ENCODE measurements around the gene TXNDC12.

TXNDC12 gene

DNA sequence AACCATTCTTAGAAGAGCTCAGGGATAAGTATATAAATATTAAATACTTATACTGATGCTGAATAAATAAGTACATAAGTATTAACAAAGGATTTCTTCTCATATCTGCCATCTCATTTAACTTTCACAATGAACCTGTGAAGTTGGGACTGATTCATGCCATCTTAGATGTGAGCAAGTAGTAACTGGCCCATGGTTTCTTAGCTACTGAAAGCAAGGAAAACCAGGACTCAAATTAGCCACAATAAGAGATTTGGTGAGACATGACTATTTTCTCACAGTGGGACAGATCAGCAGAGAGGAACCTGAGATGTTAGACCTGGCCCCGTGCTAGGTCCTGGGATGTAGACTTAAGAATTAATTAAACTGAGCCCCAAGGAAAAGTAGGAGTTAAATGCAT lies 56.3 kb downstream of the TXNDC12 start:
- Mint-ChIP-seq H3K4me3 (no peak overlapping the region), H3K4me1 (ENCODE audit: low read depth) (no peaks in the 10 kb centered on the region), H3K36me3 (ENCODE audit: low read depth) (no peaks in the 10 kb centered on the region), H3K9me3 (no peaks in the 10 kb centered on the region), H3K27me3 (peaks cover 11% of the 10 kb centered on the region), H3K27ac (no peak overlapping the region)
- DNase-seq, result no peak

- H3K4me1 Mint-ChIP-seq (ENCODE audit: low read depth), result no peaks in the 10 kb centered on the region
- peaks cover 14% of the 10 kb centered on the region for H3K27me3 Mint-ChIP-seq
- no peaks in the 10 kb centered on the region for H3K9me3 Mint-ChIP-seq
- H3K4me3 Mint-ChIP-seq, result no peak overlapping the region
- no peaks in the 10 kb centered on the region for H3K36me3 Mint-ChIP-seq (ENCODE audit: low read depth)
- H3K27ac Mint-ChIP-seq, result no peak overlapping the region
- no peak for DNase-seq
Measured at GRCh38 chr1:51997974-51998382, 57.0 kb downstream of the TXNDC12 start.

DNA sequence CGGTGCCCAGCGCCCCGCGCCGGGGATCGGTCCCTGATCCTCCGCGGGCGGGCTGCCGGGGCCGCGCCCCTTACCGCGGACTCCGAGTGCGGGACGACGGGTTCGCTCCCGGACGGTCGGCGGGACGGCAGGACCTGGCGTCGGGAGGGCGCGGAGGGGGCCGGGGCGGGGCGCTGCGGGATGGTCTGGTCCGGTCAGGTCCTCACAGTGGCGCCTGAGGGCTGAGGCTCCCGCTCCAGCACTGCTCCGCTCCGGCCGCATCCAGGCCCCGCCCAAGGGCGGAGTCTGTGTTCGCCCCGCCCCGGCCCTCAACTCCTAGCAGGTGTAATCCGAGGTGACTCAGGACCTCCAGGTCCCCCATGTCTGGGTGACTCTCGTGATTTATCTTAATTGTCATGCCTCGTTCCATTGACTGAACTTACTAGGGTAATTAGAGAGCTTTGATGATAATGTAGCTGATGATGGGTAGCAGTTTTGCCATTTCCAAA lies 64.5 kb downstream of the TXNDC12 start, which contains the start of gene RAB3B:
Gene RAB3B (minus strand): TSS at position 223 of the 488 bp plus-strand sequence. CDS start 13,583 bp downstream, outside the sequence.
- peaks cover 9% of the 10 kb centered on the region for H3K4me1 Mint-ChIP-seq (ENCODE audit: low read depth)
- H3K9me3 Mint-ChIP-seq, result no peaks in the 10 kb centered on the region
- peak within 1 kb of the TSS; percentile 71 for H3K4me3 Mint-ChIP-seq
- H3K27me3 Mint-ChIP-seq, result peaks cover 32% of the 10 kb centered on the region
- H3K27ac Mint-ChIP-seq, result peak within 1 kb of the TSS; percentile 3
- no peaks in the 10 kb centered on the region for H3K36me3 Mint-ChIP-seq (ENCODE audit: low read depth)
- DNase-seq, result peak; percentile 90

GRCh38 chr1:51989582-51990477 lies 65.2 kb downstream of the TXNDC12 start:
- Mint-ChIP-seq H3K4me3 (peak overlapping the region; percentile 37), H3K4me1 (ENCODE audit: low read depth) (peaks cover 9% of the 10 kb centered on the region), H3K36me3 (ENCODE audit: low read depth) (no peaks in the 10 kb centered on the region), H3K27ac (no peak overlapping the region), H3K27me3 (peaks cover 32% of the 10 kb centered on the region), H3K9me3 (no peaks in the 10 kb centered on the region)
- no peak for DNase-seq

GRCh38 chr1:51988254-51988653 lies 66.7 kb downstream of the TXNDC12 start:
- H3K27ac Mint-ChIP-seq, result no peak overlapping the region
- no peaks in the 10 kb centered on the region for H3K36me3 Mint-ChIP-seq (ENCODE audit: low read depth)
- H3K4me3 Mint-ChIP-seq, result no peak overlapping the region
- peaks cover 9% of the 10 kb centered on the region for H3K4me1 Mint-ChIP-seq (ENCODE audit: low read depth)
- no peaks in the 10 kb centered on the region for H3K9me3 Mint-ChIP-seq
- DNase-seq, result no peak
- peaks cover 24% of the 10 kb centered on the region for H3K27me3 Mint-ChIP-seq

DNA sequence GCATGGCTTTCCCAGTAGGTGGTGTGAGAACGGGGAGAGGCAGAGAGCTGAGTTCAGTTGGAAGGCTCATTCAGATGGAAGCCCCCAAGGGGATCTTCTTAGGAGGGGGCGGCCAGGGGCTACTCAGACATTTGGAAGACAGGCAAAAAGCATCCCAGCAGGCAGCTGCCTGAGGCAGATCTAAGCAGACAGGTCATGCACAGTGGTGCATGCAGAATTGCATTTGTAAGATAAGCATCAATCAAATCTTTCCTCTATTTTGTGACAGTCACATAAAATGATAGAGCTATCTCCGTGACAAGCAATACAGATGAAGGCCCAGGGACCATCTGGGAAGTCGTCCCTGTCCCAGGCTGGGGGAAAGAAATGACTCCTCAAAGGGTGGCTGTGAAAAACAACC lies 68.3 kb downstream of the TXNDC12 start:
- DNase-seq, result no peak
- no peaks in the 10 kb centered on the region for H3K36me3 Mint-ChIP-seq (ENCODE audit: low read depth)
- no peak overlapping the region for H3K27ac Mint-ChIP-seq
- peaks cover 9% of the 10 kb centered on the region for H3K27me3 Mint-ChIP-seq
- H3K4me1 Mint-ChIP-seq (ENCODE audit: low read depth), result peaks cover 9% of the 10 kb centered on the region
- no peak overlapping the region for H3K4me3 Mint-ChIP-seq
- no peaks in the 10 kb centered on the region for H3K9me3 Mint-ChIP-seq

DNA sequence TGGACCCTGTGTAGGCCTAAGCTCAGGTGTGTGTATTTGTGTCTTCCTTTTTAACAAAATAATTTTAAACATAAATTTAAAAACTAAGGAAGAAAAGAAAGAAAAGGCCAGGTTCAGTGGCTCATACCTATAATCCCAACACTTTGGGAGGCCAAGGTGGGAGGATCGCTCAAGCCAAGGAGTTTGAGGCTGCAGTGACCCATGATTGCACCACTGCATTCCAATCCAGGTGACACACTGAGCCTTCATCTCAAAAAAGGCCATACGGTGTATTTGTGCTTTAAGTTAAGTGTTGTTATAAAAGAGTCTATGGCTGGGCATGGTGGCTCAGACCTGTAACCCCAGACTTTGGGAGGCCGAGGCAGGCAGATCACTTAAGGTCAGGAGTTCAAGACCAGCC lies 72.8 kb downstream of the TXNDC12 start:
- no peak for DNase-seq
- H3K27me3 Mint-ChIP-seq, result no peaks in the 10 kb centered on the region
- no peaks in the 10 kb centered on the region for H3K36me3 Mint-ChIP-seq (ENCODE audit: low read depth)
- H3K27ac Mint-ChIP-seq, result no peak overlapping the region
- H3K4me3 Mint-ChIP-seq, result no peak overlapping the region
- H3K9me3 Mint-ChIP-seq, result no peaks in the 10 kb centered on the region
- no peaks in the 10 kb centered on the region for H3K4me1 Mint-ChIP-seq (ENCODE audit: low read depth)

DNA sequence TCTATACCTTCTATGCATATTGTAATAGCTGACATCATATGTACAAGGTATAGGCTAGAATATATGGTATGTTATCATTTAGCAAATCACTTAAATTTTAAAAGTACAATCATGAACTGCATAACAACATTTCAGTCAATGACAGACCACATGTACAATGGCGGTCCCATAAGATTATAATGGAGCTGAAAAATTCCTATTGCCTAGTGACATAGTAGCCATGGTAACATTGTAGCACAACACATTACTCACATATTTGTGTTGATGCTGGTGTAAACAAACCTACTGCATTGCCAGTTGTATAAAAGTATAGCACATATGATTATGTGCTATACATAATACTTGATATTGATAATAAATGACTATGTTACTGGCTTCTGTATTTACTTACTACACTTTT lies 73.4 kb downstream of the TXNDC12 start:
- no peaks in the 10 kb centered on the region for H3K4me1 Mint-ChIP-seq (ENCODE audit: low read depth)
- no peak overlapping the region for H3K27ac Mint-ChIP-seq

DNA sequence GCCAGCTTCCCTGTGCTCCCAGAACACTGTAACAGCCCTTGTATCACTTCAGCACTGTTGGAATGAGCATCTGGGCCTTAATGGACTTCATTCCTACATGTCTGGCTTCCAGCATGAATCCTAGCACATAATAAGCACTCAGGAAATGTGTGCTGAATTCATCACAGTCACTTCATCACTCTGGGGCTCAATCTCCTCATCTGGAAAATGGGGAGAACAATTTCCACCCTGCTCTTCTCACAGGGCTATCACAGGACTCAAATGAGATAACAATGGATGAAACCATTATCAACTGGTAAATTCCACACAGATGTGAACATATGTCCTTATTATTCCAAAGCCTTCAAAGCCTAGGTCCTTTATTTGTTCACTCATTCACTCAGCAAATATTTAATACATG lies 76.9 kb downstream of the TXNDC12 start:
- Mint-ChIP-seq H3K27me3 (no peaks in the 10 kb centered on the region), H3K4me1 (ENCODE audit: low read depth) (peaks cover 10% of the 10 kb centered on the region), H3K9me3 (no peaks in the 10 kb centered on the region), H3K36me3 (ENCODE audit: low read depth) (no peaks in the 10 kb centered on the region), H3K4me3 (no peak overlapping the region), H3K27ac (no peak overlapping the region)
- no peak for DNase-seq

More for the DNA sequence above, 73.4 kb downstream of the TXNDC12 start:
- no peak for DNase-seq
- no peaks in the 10 kb centered on the region for H3K36me3 Mint-ChIP-seq (ENCODE audit: low read depth)
- no peaks in the 10 kb centered on the region for H3K9me3 Mint-ChIP-seq
- H3K4me3 Mint-ChIP-seq, result no peak overlapping the region
- H3K27me3 Mint-ChIP-seq, result no peaks in the 10 kb centered on the region

- DNase-seq, result no peak
- Mint-ChIP-seq H3K36me3 (ENCODE audit: low read depth) (no peaks in the 10 kb centered on the region), H3K27me3 (no peaks in the 10 kb centered on the region), H3K27ac (no peak overlapping the region), H3K4me1 (ENCODE audit: low read depth) (peaks cover 10% of the 10 kb centered on the region), H3K9me3 (no peaks in the 10 kb centered on the region), H3K4me3 (no peak overlapping the region)
Measured at GRCh38 chr1:51976846-51977602, 78.0 kb downstream of the TXNDC12 start.

DNA sequence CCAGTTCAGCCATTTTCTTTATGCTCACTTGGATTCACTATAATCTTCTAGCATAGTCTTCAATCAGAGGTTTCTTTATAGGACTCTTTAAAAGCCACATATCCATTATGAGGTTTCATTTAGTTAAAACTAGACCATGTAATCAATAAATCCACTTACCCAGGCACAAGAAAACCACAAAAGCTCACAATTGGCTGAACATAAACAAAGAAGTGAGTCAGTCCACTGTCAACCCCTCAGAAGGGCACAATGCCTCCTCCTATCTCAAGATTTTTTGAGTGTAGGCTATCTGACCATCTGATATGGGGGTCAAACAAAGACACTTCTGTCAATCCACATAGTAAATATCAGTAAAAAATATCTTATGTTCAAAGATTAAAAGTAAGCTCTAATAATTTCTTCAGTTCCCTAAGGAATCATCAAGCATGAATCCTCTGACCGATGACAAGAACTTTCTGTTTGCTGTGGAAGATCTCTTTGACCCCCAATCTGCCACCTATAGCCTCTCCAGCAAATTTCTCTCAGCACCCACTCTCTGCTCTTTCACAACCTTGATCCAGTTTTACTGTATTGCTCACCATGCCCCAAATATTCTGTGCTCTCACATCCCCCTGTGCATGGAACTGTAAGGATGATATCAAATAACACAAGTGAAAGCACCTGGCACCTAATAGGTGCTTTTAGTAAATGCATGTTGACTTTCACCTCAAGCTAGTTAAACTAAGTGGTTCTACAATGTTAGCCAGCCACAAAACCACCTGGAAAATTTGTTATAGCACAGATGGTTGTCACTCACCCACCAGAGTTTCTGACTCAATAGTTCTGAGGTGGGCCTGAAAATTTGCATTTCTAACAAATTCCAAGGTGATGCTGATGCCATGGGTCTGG lies 81.2 kb downstream of the TXNDC12 start:
- H3K36me3 Mint-ChIP-seq (ENCODE audit: low read depth), result no peaks in the 10 kb centered on the region
- peaks cover 10% of the 10 kb centered on the region for H3K4me1 Mint-ChIP-seq (ENCODE audit: low read depth)
- H3K27ac Mint-ChIP-seq, result no peak overlapping the region
- H3K4me3 Mint-ChIP-seq, result no peak overlapping the region
- H3K27me3 Mint-ChIP-seq, result no peaks in the 10 kb centered on the region
- H3K9me3 Mint-ChIP-seq, result no peaks in the 10 kb centered on the region
- DNase-seq, result no peak
